Stimulated activated CD8-positive, alpha-beta memory T cell treated with anti-CD3 and anti-CD28 coated beads, Interleukin-12 subunit alpha, Interleukin-12 subunit beta, amount 100 ng/mL, for 1 hour (primary cell): ENCODE measurements around the gene USP48.
"Not testable (repeated sequence)": the region's sequence is repeated elsewhere in the genome, so short reads cannot be mapped to it uniquely, and the experiment has no call there.

ENCODE experiments used
- DNase-seq: peaks from one replicate; pipeline ENCODE4 v3.0.0-alpha.2; 2020; ENCODE audit warnings: low read depth

Gene USP48

GRCh38 chr1:21696931-21697330, 86.0 kb downstream of the USP48 start:
- no peak for DNase-seq

DNA sequence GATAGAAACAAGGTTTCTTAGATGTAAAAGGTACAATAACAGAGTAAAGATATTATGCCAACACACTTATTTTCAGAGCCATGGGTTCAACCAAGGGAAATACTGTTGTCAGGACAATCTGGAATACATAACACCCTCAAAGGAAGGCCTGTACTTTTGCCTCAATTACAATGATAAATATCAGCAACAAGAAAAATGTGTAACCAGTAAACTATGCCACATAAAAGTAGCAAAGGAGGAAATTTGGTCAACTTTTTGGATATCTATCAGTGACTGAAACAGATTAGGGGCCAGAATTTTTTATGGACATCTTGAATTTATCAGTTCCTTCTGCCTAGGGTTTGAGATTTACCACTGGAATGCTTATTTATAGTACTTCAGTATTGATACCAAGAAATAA, 89.2 kb downstream of the USP48 start:
- no peak for DNase-seq

GRCh38 chr1:21691739-21692138, 91.2 kb downstream of the USP48 start:
- DNase-seq, result no peak

- DNase-seq, result no peak
Observed at GRCh38 chr1:21689661-21690372, 93.1 kb downstream of the USP48 start.

GRCh38 chr1:21687081-21687529, 95.8 kb downstream of the USP48 start:
- no peak for DNase-seq

DNA sequence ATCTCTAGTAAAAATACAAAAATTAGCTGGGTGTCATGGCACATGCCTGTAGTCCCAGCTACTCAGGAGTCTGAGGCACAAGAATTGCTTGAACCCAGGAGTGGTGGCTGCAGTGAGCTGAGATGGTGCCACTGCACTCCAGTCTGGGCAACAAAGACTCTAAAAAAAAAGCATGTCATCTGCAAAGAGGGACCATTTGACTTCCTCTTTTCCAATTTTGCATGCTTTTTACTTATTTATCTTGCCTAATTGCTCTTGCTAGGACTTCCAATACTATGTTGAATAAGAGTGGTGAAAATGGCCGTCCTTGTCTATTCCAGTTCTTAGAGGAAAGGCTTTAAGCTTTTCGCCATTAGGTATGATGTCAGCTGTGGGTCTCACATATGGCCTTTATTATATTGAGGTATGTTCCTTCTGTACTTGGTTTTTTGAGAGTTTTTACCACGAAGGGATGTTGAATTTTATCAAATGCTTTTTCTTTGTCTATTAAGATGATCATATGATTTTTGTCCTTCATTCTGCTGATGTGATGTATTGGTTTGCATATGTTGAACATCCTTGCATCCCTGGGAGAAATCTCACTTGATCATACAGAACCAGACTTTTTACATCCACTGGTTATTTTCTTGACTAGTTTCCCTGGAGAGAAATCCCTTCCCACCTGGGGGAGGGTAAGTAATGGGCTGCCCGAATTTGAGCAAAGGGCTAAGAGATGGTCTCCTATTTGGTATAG, 96.8 kb downstream of the USP48 start:
- DNase-seq, result no peak

GRCh38 chr1:21681426-21681825, 101.5 kb downstream of the USP48 start:
- no peak for DNase-seq

DNA sequence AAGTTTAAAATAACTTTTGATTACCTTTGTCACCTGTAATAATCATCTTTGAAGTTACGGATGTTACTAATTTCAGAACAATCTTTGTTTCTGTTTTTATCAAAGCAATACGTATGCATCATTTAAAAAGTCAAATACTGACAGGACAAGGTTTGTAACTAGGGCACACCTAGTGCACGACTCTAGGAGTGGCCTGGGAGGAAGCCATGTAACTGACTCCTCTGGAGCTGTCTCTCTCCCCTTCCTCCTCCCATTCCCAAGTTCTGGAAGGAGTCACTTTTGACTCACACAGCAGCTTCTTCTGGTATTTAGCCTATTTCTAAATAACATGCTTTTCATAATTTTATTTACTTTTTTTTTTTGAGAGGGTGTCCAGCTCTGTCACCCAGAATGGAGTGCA, 102.0 kb downstream of the USP48 start:
- DNase-seq, result no peak

GRCh38 chr1:21680381-21680780, 102.6 kb downstream of the USP48 start:
- DNase-seq, result no peak

DNA sequence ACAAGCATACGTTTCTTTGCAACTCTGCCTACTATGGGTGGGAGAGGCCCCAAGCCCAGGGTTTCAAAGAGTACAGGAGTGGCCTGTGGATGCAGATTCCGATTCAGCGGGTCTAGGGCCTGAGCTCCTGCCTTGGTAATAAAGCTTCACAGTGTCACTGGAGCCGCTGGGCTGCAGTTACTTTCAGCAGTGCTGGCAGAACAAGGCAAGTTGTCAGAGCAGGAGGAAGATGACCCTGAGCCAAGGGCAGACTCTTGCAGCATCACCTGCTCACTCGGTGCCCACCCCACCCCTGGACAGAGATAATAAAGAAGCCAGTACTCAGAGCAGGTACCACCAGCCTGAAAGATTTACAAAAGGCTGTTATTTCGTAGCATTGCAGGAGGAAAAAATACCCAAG, 105.8 kb downstream of the USP48 start:
- DNase-seq, result no peak

- DNase-seq, result no peak
Observed at GRCh38 chr1:21674957-21675356, 108.0 kb downstream of the USP48 start.

DNA sequence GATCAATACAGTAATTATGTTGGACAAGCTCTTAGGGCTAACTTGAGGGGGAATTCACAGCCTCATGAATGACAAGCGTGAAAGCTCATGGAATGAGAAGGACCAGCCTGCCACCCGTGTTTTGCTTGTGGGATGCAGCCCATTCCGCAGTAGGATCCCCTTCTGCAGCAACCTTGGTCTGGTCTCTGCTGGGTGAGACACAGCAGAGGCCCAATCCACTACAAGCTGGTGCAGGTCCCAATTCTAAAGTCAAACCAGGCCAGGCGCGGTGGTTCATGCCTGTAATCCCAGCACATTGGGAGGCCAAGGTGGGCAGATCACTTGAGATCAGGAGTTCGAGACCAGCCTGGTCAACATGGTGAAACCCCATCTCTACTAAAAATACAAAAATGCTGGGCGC, 109.1 kb downstream of the USP48 start:
- DNase-seq, result not testable (repeated sequence)

GRCh38 chr1:21673277-21673780, 109.6 kb downstream of the USP48 start:
- no peak for DNase-seq

GRCh38 chr1:21672478-21673276, 110.3 kb downstream of the USP48 start:
- no peak for DNase-seq

DNA sequence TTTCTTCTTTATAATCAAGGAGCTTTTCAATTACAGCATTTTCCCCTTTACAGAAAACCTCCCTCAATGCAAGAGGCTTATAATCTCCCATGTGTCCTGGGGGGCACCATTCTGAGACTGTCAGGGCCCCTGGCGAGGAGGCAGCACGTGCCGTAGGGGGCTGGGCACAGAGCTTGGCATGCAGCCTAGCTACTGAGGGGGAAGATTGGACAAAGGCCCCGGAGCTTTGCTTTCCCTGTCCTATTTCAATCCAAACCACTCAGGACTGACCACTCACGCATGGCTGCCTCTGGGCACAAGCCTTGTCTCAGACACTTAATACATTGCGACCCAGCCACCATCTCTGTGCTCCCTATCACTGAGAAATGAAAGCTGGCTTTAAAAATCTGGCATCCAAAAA, 111.0 kb downstream of the USP48 start:
- no peak for DNase-seq

DNA sequence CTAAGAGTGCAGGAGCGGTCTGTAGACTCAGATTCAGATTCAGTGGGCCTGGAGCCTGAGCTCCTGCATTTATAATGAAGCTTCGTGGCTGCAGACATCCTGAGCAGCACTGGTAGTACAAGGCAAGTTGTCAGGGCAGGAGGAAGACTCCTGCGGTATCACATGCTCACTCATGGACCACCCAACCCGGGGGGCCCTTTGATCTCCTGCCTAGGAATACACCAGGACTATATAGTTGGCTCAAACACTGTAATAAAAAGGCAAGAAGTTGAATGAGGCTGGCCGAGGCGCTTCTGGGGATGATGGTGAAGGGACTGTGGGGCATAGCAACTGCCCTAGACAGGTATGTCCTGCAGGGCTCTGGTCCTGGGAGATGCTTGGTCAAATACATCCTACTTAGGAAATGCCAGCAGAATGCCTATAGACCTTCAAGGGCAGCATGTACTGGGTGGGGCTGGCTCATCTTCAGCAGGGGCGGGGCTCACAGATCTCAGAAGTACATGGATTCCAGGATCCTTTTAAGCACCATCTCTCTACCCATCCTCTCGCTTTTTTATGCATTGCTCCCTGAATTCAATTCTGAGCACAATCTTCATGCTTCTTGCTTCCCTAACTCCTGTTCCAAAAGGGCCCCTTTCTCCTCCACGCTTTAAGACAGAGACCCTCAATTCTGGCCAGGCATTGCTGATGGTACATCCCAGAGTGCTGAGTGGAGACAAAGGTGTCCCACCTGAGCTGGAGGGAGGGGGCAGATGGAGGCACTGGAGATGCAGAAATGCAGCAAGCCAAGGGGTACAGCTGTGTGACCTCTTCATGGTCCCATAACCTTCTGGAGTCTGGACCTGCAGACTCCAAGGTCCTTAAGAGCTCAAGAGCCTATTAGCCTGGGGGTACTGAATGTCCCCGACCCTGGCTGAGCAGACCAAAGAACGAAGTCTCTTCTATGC, 111.7 kb downstream of the USP48 start:
- no peak for DNase-seq

- no peak for DNase-seq
Observed at GRCh38 chr1:21670059-21670881, 112.7 kb downstream of the USP48 start.

DNA sequence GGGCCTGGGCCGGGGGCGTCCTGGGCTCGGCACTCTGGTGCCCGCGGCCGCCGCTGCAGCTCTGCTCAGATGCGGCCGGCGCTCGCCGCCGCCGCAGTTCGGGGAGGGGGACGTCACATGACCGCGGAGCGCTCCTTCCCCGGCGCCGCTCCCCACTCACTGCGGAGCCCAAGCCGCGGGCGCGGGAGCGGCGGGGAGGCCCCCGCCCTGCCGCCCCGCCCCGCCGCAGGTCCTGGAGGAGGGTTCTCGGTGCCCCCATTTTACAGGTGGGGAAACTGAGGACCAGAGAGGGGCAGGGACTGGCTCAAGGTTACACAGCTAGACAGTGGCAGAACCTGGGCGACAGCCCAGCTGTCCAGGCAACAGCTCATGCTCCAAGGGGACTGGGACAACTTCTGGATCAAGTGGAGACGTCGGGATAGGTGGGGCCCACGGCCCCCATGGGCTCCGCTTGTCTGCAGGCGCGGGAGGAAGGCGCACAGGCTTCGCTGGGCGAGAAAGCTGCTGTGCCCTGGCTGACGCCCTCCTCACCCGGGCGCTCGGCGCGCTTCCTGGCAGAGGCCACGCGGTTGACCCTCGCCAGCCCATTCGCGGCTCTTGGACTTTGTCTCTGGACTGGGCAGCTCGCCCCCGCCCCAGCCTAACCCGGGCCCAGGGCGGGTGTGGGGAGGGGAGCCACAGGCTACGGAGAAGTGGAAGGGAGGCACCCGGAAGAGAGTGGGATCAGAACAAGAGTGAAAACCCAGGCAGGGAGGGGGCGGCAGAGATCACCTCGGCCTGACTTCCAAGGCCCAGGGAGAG, 113.5 kb downstream of the USP48 start, which contains the start of gene RAP1GAP:
TSS of gene RAP1GAP (minus strand) at position 100 of the 801 bp plus-strand sequence. CDS start 49,325 bp downstream, outside the sequence.
- no peak for DNase-seq

DNA sequence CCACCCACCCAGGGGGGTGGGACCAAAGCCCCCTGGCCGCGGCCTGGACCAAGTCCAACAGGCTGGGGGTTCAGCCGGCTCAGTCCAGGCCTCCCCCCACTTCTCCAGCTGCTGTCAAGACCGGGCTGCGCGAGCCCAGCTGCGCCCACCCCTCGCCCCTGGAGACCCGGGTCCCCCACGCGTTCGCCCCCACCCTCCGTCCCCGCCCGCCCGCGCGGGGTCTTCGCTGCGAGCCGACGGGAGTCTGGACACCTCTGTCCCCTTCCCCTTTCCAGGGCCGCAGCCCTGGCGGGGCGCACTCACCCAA, 114.0 kb downstream of the USP48 start:
- DNase-seq, result no peak
